GM18520 (cell line): ENCODE results near the gene LDLRAD4.

Experiments
- ATAC-seq: cut with Tn5 transposase; IDR thresholded peaks from one replicate; pipeline ENCODE4 v1.9.1; 2021; ENCODE audit not compliant: unreplicated experiment

LDLRAD4 gene

GRCh38 chr18:13440277-13441248, 222.0 kb downstream of the LDLRAD4 start:
- no peak for ATAC-seq

- no peak for ATAC-seq
These were observed 223.2 kb downstream of the LDLRAD4 start for GRCh38 chr18:13441736-13442135.

DNA sequence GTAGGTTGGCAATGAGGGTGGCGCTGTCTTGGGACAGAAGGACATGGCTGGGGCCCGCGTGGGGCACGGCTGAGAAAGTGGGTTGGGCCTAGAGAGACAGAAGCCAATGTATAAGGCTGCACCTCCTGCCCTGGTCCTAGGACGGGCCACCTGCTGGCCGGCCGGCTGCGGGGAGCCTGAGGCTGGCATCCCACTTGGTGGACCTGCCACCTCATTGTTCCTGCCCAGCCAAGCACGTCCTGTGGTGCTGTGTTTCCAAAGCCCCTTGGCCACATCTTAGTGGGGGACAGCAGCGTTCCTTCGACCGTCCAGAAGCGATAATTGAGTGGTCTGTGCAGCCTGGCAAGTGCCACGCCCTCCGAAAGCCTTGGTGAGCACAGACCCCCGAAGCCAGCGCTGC, 223.9 kb downstream of the LDLRAD4 start:
- ATAC-seq = no peak

DNA sequence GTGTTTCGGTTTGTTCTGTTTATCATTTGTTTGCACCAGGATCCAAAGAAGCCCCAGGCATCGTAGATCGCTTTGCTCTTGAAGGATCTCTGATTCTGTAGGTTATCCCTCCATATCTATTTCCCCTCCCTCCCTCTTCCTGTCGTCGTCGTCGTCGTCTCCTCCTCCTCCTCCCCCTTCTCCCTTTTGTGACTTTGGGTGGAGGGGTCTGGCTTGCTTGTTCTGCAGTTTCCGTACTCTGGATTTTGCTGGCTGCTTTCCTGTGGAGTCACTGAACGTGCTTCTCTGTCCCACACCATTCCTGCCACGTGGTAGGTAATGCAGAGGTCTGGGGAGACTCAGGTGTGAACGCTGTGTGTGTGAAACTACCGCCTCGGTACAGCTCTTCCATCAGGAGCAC, 225.0 kb downstream of the LDLRAD4 start:
- no peak for ATAC-seq

- ATAC-seq = no peak
These were observed 226.1 kb downstream of the LDLRAD4 start for GRCh38 chr18:13444430-13445240.

DNA sequence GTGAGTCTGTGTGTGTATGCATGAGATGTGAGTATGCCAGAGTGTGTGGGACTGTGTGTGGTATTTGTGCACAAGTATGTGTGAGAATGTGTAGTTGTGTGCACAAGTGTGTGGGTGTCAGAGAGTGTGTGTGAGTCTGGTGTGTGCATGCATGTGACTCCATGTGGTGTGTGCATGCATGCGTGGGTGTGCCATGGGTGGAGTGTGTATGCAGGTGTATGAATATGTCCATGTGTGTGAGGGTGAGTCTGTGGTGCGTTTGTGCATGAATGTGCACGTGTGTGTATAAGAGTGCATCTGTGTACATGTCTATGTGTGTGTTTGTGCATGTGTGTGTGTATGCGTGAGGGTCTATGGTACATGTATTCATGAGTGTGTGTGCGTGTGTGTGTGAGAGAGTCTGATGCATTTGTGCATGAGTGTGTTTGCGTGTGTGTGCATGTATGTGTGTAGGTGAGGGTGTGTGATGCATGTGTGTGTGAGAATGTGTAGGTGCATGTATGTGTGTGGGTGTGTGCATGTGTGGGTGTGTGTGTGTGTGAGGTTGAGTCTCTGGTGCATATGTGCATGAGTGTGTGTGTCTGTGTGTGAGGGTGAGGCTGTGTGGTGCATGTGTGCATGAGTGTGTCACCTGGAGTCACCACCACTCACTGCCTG, 226.8 kb downstream of the LDLRAD4 start:
- no peak for ATAC-seq

DNA sequence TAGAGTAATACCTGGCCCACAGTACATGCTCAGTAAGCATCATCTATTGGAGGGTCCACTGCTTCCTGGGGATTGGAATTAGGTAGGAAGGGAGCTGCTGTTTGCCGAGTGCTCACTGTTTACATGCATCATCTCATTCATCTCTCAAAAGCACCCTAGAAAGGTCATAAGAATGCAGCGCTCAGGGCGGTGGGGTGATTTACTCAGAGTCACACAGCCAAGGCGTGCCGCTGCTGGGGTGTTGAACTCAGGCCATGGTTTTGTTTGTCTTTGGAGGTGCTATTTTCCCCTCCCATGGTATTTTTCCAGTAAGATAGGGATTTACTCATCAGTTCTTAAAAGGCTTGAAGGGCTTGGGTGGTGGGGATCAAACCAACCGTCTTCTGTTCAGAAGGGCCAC, 227.5 kb downstream of the LDLRAD4 start:
- no peak for ATAC-seq

GRCh38 chr18:13446610-13447461, 228.3 kb downstream of the LDLRAD4 start:
- ATAC-seq = no peak

GRCh38 chr18:13447621-13448334, 229.2 kb downstream of the LDLRAD4 start:
- no peak for ATAC-seq

GRCh38 chr18:13448335-13448795, 229.8 kb downstream of the LDLRAD4 start:
- no peak for ATAC-seq

DNA sequence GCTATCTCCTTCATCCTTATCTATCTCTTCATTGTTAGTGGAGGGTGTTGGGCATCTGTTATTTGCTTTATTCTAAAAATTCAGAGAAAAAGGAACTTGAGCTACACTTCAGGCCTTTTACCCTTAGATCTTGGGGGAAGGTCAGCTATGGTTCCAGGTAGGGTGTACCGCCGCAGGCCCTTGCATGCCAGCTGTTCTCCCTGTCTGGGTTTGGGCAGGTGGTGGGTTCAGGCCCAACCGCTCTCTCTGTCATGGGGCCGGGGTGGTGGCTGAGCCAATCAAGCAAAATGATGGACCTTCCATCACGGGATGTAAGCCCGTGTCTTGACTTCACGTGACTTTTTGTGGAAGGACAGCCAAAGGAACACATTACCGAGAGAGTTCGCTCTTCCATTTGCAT, 231.1 kb downstream of the LDLRAD4 start:
- ATAC-seq = no peak

DNA sequence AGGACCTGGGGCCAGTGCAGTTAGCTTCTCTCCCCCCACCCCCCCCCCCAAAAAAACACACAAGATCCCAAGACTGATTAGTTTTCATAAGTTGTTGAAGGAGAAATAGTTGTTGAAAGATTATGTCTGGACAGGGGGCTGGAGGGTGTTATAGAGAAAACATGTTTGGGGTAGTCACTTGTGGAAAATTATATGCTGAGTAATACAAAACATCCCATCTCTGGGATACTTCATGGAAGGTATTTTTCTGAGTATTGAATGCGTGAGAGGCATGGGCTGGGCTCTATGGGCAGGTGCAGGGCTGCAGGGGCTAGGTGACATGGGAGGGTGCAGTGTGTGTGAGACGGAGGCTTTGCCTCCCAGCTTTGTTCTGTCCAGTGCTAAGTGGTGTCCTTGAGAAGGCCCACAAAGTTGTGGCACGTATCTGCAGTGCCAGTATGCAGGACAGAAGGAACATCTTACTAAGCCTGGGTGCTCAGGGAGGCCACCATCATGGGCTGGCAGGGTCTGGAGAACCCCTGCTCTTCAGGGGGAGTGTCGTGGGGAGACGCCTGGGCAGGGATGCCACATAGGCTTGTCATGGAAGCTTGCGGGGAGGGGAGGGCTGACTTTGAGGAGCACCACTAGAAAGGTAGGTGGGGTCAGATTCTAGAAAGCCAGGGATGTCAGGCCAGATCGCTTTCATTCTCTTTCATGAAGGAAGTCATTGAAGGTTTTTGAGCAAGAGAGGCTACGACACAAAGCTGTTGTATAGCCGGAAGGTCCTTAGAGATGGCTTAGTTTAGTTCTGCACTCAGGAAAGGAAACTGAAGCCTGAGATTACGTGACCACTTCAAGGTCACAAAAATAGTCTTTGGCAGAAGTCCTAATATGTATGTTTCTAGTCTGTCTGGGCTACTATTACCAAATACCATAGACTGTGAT, 232.0 kb downstream of the LDLRAD4 start:
- ATAC-seq = no peak

DNA sequence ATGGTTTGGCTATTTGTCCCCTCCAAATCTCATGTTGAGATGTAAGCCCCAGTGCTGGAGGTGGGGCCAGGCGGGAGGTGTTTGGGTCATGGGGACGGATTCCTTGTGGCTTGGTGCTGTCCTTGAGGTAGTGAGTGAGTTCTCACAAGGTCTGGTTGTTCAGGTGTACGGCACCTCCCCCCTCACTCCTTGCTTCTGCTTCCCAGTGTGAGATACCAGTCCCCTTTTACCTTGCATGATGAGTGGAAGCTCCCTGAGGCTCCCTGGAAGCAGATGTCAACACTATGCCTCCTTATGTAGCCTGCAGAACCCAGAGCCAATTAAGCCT, 232.6 kb downstream of the LDLRAD4 start:
- no peak for ATAC-seq

GRCh38 chr18:13451661-13452387, 233.3 kb downstream of the LDLRAD4 start:
- ATAC-seq = no peak

- no peak for ATAC-seq
These were observed 233.8 kb downstream of the LDLRAD4 start for GRCh38 chr18:13452388-13452811.

DNA sequence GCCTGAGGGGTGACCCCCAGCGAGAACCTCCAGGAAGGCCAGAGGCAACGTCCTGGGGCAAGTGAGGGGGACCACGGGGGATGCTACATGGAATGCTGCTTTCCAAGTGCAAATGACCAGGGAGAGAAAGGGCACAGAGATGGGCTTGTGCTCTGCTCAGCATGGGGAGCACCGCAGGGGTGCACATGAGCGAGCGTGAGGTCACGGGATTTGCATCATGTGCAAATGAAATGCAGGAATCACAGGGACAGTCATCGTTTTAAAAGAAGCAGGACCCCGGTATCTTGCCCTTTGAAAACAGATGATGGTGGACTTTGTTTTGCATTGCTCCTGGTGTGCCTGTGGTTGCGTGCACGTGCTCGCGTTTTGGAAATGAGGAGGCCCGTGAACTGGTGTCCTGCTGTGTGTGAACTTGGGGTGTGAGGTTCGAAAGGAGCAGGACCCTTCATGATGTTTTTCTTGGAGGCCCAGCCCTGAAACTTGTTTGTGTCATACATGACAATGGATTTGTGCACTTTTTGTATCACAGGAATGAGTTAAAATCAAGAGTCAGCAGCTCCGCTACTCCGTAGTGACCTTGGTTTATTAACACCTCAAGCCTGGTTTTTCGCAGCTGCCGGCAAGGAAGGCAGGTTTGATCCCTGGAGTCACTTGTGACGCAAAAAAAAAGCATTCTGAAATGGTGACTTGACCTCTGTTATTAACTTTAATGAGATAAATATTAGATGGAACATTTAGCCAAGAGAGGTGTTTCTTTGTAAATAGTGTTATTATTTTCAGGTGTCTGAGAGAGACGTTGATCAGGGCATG, 234.5 kb downstream of the LDLRAD4 start:
- no peak for ATAC-seq

GRCh38 chr18:13453714-13454113, 235.2 kb downstream of the LDLRAD4 start:
- ATAC-seq = no peak
